Activated effector memory CD4-positive, alpha-beta T cell treated with anti-CD3 and anti-CD28 coated beads, Interleukin-2, amount 50 U/mL, for 16 hours (primary cell): Measurements from ENCODE around the gene CERS5.
"Not testable (repeated sequence)": the region's sequence is repeated elsewhere in the genome, so short reads cannot be mapped to it uniquely, and the experiment has no call there.

Source experiments
- DNase-seq: peaks from one replicate; pipeline ENCODE4 v3.0.0-alpha.2; 2020

The CERS5 gene

GRCh38 chr12:50100561-50100960 is 66.6 kb downstream of the CERS5 start:
- no peak for DNase-seq

- no peak for DNase-seq
Measured at GRCh38 chr12:50099302-50100008, 67.7 kb downstream of the CERS5 start.

- no peak for DNase-seq
Measured at GRCh38 chr12:50097952-50098351, 69.2 kb downstream of the CERS5 start.

DNA sequence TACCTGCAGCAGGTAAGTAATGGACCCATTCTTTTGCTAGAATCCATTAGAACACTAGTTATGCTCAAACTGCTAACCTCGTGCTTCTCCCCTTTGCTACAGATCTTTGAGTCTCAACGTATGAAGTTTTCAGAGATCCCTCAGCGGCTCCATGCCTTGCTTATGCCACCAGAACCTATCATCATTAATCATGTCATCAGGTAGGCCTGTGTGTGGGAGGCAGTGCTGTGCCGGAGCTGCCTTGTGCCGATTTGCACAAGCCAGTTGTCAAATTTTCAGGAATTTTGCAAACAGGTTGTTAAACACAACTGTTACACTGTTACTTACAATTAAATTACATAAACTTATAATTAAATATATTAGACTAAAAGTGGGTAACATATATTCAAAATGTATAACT is 76.8 kb downstream of the CERS5 start:
- DNase-seq: no peak

DNA sequence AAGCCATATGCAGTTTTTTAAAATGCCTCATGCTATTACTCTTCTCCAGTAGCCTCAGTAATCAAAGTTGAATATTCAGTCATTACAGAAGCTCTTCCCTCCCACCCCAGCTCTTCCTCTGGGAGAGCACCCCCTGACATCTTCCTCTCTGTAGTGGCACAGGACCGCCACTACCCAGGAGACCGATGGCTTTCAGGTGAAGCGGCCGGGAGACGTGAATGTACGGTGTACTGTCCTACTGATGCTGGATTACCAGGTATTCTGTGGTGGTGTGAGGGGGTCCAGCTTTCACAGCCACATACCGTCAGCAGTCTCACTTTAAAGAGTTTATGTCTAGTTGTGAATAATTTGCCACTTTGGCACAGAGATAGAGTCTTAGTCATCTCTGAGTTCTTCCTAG is 77.4 kb downstream of the CERS5 start:
- DNase-seq: no peak

- peak; percentile 79 for DNase-seq
Measured at GRCh38 chr12:50088577-50089335, 78.4 kb downstream of the CERS5 start.

DNA sequence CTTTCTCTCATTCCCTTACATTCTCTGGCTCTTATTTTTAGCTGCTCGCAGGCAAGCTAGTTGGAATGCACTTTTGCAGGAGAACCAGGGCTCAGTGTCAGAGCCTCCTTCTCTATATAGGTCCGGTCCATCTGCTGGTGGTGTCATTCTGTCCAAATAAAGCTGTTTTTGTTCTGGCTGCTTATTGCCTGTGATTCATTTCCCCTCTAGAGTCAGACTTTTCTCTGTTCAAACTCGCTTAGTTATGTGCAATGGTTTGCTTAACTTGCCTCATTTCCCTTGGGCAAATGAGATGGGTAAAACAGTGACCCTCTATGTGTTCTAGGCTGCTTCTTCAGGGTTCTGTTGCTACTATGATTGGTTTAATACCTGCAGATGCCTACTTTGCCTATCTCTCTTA is 79.2 kb downstream of the CERS5 start:
- no peak for DNase-seq

- DNase-seq: no peak
Measured at GRCh38 chr12:50087151-50087550, 80.0 kb downstream of the CERS5 start.

DNA sequence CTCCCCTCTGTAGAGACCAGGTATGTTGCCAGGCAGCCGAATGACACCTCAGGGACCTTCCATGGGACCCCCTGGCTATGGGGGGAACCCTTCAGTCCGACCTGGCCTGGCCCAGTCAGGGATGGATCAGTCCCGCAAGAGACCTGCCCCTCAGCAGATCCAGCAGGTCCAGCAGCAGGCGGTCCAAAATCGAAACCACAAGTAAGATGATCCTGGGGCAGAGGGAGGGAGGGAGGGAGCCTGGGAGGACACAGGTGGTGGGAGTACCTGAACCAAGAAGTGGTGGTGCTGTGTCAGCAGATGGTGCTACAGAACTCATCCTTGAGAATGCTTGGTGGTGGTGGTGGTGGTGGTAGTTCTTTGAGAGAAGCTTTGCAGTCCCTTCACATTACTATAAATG is 81.0 kb downstream of the CERS5 start:
- DNase-seq: no peak

DNA sequence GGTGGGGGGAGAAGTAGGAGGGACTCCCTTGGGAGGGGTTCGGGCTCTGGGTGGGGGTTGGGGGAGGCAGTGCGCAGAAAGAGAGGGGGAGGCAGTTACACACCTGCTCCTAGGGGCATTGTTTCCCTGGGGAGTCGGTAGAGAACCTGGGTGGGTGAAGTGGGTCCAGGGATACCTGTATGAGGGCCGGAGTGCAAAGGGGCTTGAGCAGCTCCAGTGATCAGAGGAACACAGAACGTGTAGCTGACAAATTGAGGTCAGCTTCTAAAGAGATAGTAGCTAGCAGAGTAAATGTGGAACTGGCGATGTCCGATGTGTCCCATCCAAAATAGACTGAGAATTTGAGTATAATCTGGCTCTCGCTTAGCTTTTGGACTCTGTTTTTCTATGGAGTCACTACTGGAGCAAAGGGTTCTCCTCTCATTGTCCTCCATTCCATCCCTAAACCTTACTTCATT is 81.5 kb downstream of the CERS5 start:
- no peak for DNase-seq

DNA sequence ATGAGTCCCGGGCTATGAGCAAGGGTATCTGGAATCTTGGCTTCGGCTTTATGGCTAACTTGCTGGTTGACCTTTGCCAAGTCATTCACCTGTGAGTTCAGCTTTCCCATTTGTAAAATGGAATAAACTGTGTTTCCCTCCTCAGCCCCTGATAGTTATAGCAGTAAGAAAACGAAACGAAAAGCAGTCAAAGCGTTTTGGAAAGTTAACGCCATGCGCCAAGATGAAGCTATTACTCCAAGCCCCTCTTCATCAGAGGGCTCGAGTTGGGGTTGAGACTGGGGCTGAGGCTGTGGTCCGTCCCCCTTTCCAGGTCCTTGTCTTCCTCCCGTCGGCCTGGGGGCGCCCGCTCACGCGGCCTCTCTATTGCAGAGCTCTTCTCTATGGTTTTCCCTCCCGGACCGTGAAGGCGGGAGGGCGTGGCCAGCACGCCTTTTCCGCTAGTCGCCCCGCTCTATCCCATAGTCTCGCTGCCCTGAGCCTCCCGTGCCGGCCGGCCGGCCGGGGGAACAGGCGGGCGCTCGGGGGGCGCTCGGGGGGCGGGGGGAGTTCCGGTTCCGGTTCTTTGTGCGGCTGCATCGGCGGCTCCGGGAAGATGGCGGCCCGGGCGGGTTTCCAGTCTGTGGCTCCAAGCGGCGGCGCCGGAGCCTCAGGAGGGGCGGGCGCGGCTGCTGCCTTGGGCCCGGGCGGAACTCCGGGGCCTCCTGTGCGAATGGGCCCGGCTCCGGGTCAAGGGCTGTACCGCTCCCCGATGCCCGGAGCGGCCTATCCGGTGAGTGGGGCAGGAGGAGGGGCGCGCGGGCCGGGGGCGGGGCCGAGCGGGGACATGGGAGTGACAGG is 82.2 kb downstream of the CERS5 start, which contains the start of gene SMARCD1:
Gene SMARCD1, plus strand, starts transcription at position 568 of the 840 bp plus-strand sequence. Its CDS starts 28 bp downstream, at position 596.
- DNase-seq: peak; percentile 95

GRCh38 chr12:50084409-50084774 is 82.8 kb downstream of the CERS5 start:
- DNase-seq: not testable (repeated sequence)

DNA sequence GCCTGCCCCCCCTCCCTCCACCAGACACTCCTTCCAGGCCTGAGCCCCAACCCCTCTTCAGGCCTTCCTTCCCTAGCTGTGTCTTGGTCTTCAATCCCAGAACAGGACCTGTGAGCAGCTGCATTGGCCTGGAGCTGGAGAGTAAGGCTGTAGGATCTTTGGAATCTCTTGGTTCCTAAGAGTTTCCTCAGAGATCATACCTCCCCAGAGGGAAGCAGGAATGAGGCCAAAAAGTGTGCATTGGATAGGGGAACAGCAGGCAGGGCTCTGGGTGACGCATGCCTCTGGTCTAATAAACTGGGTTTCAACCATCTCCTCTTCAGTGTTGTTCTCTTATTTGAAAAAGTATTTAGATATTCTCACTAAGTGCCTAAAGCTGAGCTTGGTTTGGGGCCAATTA is 83.9 kb downstream of the CERS5 start:
- no peak for DNase-seq

DNA sequence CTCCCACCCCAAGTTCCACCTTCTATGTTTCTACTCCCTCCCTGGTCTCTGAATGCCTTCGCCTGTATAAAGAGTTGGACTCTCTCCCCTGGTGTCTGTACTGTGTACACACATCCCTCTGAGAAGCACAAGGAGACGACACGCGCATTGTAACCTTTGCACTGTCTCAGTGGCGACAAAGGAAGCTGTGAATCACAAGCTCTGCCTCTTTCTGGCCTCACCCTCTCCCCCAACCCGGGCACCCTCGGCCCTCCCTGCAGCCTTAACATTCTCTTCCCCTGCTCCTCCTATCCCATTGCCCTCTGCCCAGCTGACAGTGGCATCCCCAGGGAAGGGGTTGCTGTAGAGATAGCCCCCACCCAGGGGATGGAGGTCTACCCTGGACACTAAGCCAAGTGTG is 84.5 kb downstream of the CERS5 start:
- DNase-seq: no peak

DNA sequence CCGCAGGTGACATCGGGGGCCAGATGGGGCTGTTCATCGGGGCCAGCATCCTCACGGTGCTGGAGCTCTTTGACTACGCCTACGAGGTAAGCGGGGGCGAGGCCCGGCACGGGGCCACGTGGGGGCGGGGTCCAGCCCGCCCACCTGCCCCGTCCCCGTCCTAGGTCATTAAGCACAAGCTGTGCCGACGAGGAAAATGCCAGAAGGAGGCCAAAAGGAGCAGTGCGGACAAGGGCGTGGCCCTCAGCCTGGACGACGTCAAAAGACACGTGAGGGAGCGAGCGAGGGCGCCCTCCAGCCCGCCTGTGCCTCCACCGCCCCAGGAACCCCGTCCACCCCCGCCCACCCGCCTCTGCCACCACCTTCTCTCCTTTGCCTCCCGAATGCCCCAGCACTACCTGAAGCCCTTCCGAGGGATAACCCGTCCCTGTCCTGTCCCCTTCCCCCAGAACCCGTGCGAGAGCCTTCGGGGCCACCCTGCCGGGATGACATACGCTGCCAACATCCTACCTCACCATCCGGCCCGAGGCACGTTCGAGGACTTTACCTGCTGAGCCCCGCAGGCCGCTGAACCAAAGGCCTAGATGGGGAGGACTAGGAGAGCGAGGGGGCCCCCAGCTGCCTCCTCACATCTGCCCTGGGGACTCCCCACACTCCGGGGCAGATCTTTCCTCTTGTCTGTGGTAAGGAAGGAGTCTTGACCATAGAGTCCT is 85.9 kb downstream of the CERS5 start:
- no peak for DNase-seq

GRCh38 chr12:50079771-50080170 is 87.4 kb downstream of the CERS5 start:
- no peak for DNase-seq
